Right lobe of liver (tissue), 6 donors: ENCODE measurements around the gene GPR151. TPM values are rescaled to one million over a fixed set of nuclear protein-coding genes. Genes with fewer than 3 reads are reported as not detected.

Source experiments
- ATAC-seq, 4 donors: fragments of 200-7000 bp; cut with Tn5 transposase; one replicate each; pipeline ENCODE4 v1.9.1; 2020; ENCODE audit warnings: mild to moderate bottlenecking in 4 of 4, moderate library complexity in 4 of 4
- DNase-seq, 3 donors: peaks; one replicate each; pipeline ENCODE4 v3.0.0-alpha.2; 2020
- H3K27ac ChIP-seq, 3 donors: fragments of 200-600 bp; one replicate each; pipeline ENCODE4 v1.8.0; 2022
- H3K27me3 ChIP-seq, 2 donors: fragments of 200-600 bp; one replicate each; pipeline ENCODE4 v1.8.0; 2022
- H3K36me3 ChIP-seq, 4 donors: fragments of 200-600 bp; sonication (generic) in 1 of 4; one replicate each; pipeline versions ENCODE4 v1.5.1 to v1.8.0; 2017 to 2022; ENCODE audit warnings: control low read depth in 1 of 4
- H3K4me1 ChIP-seq, 4 donors: fragments of 200-600 bp; sonication (generic) in 1 of 4; one replicate each; pipeline versions ENCODE4 v1.5.1 to v1.8.0; 2017 to 2022; ENCODE audit warnings: control low read depth in 1 of 4
- H3K4me3 ChIP-seq, 3 donors: fragments of 200-600 bp; one replicate each; pipeline ENCODE4 v1.8.0; 2022
- H3K9me3 ChIP-seq, 4 donors: fragments of 200-600 bp; sonication (generic) in 1 of 4; one replicate each; pipeline versions ENCODE4 v1.5.1 to v1.8.0; 2017 to 2022; ENCODE audit warnings: control low read depth in 1 of 4
- POLR2A ChIP-seq: fragments of 450-650 bp; IDR thresholded peaks from one replicate; pipeline ENCODE4 v1.6.1; 2017; ENCODE audit warnings: antibody characterized with exemption, mild to moderate bottlenecking
- WGBS: methylation state at CpG from one replicate; pipeline ENCODE4 v1.1.6; 2018; ENCODE audit warnings: low coverage, low lambda C conversion rate; ENCODE audit not compliant: insufficient coverage; ENCODE audit errors: missing lambda C conversion rate; 5-methylcytosine and 5-hydroxymethylcytosine counted together
- intact Hi-C, 2 donors: fragments of 100-400 bp; cut with DNase I; formaldehyde crosslinking; loops; one replicate each; pipeline versions ENCODE4 v1.11.2 to v1.14.1; 2022
- total RNA-seq, 6 experiments: library from RNA; depleted of rRNA in 2 of 6; stranded (reverse); fragments of >200 nt in 2 of 6; fragmentation: NEBNext Ultra II Directional in 3 of 6; extraction: Animal tissue kit (Norgen Biotek cat#: 25700) in 3 of 6; gene quantifications; one replicate each; pipeline versions ENCODE4 v1.1.0 to v1.2.4, GENCODE V29; 2016 to 2023
- TF ChIP-seq, protein P1 (sequence below), 4 donors: fragments of 200-600 bp in 3 of 4; fragments of 450-650 bp in 1 of 4; IDR thresholded peaks; one replicate each; pipeline versions ENCODE4 v1.5.1 to v1.8.0; 2016 to 2022; ENCODE audit warnings: antibody characterized with exemption in 4 of 4, mild to moderate bottlenecking in 2 of 4
- donor health status: DM: no; HTN: yes; CAD: no.
- donor health status: DM: no; HTN: no; CAD: no.
- donor health status: DM: no; HTN: no; CAD: no.
- donor health status: DM: no; HTN: yes; CAD: no.
- donor health status: DM: no; HTN: yes; CAD: no.

GPR151 gene
- total RNA-seq, 6 experiments from 2014 or later = not detected

- ATAC-seq (no peak), DNase-seq (no peak)
- TF ChIP-seq, protein P1, sequence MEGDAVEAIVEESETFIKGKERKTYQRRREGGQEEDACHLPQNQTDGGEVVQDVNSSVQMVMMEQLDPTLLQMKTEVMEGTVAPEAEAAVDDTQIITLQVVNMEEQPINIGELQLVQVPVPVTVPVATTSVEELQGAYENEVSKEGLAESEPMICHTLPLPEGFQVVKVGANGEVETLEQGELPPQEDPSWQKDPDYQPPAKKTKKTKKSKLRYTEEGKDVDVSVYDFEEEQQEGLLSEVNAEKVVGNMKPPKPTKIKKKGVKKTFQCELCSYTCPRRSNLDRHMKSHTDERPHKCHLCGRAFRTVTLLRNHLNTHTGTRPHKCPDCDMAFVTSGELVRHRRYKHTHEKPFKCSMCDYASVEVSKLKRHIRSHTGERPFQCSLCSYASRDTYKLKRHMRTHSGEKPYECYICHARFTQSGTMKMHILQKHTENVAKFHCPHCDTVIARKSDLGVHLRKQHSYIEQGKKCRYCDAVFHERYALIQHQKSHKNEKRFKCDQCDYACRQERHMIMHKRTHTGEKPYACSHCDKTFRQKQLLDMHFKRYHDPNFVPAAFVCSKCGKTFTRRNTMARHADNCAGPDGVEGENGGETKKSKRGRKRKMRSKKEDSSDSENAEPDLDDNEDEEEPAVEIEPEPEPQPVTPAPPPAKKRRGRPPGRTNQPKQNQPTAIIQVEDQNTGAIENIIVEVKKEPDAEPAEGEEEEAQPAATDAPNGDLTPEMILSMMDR (IDR thresholded peaks at IDR 0.05) = no peak
- no peak for TF ChIP-seq POLR2A
- Histone ChIP-seq H3K9me3 (no peaks in the 10 kb centered on the region), H3K4me1 (no peaks in the 10 kb centered on the region), H3K27me3 (no peaks in the 10 kb centered on the region), H3K4me3 (no peak overlapping the region), H3K27ac (no peak overlapping the region), H3K36me3 (peaks cover 0 to 58% (median 22%) of the 10 kb centered on the region in 4 donors)
- 86% methylated on average over 9 of the region's 9 CpGs for WGBS
- intact Hi-C loops = no loop called here
Observed at GRCh38 chr5:146510559-146511125, 5.3 kb downstream of the GPR151 start.

DNA sequence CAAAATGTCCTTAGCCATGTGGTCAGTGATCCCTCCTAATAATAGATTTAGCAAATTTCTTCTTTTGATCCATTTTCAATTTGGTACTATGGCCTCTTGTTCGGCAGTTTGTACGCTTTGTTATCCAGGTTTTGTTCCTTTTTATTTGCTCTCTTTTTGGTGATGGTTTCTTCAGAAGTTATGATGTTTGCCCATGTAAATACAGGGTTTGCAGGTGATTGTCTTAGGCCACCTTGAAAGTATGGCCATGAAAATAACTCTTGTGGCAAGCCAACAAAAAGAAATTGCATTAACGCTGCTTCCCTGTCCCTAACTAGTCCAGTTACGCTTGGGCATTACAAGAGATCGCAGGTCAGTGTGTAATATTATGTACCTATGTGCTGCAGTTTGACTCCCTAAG is 8.6 kb downstream of the GPR151 start:
- intact Hi-C loops = no loop called here
- no peak for DNase-seq
- Histone ChIP-seq H3K36me3 (peaks cover 0 to 69% (median 24%) of the 10 kb centered on the region in 4 donors), H3K9me3 (no peaks in the 10 kb centered on the region), H3K4me1 (no peaks in the 10 kb centered on the region), H3K4me3 (no peak overlapping the region), H3K27me3 (no peaks in the 10 kb centered on the region), H3K27ac (no peak overlapping the region)
- ATAC-seq = no peak
- 84% methylated on average over 5 of the region's 5 CpGs for WGBS
- TF ChIP-seq POLR2A = no peak
- TF ChIP-seq, protein P1 (IDR thresholded peaks at IDR 0.05) = no peak

DNA sequence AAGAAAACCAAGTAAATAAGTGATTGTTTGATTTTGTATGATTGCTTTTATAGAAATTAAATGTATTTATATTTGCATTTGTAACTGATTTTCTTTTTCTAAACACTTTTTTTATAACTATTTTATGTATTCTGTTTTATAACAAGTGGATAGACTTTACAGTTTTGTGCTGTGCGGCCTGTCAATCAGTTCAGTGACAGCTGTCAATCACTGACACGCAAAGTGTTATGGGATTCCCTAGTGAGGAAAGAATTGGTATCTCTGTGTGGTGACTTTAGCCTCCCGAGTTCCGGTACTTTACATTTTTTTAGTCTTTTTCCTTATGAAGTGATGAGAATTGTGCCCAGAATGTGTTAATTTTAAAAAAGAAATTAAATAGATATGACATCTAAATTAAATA is 16.3 kb downstream of the GPR151 start:
- intact Hi-C loops = no loop called here
- no peak for ATAC-seq

DNA sequence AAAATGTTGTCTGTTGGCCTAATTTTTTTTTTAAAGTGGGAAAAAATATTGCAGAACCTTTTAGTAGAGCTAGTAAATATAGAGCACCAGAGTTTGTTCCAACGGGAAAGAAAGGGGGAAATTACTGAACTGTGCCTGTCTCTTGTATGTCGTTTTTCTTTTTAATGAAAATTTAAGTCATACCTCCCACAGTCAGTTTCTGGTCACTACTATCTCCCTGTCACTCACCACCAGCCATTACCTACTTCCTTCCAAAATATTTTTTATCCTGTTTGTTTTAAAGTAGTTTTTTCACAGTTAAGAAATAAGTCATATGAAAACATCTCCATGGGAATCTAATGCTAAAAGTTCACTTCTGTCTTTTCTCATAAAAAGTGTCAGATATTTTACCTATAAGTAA is 21.3 kb downstream of the GPR151 start:
- no peak for TF ChIP-seq POLR2A
- TF ChIP-seq, protein P1 (IDR thresholded peaks at IDR 0.05) = no peak
- Histone ChIP-seq H3K9me3 (no peaks in the 10 kb centered on the region), H3K36me3 (peaks cover 0 to 4% (median 0%) of the 10 kb centered on the region in 4 donors), H3K4me1 (no peaks in the 10 kb centered on the region), H3K4me3 (no peak overlapping the region), H3K27ac (no peak overlapping the region), H3K27me3 (no peaks in the 10 kb centered on the region)
- WGBS = 57% methylated on average over 2 of the region's 2 CpGs
- intact Hi-C loops = no loop called here
- ATAC-seq (no peak), DNase-seq (no peak)

More for the DNA sequence above, 16.3 kb downstream of the GPR151 start:
- DNase-seq = no peak
- no peak overlapping the region for H3K27ac ChIP-seq
- TF ChIP-seq, protein P1 (IDR thresholded peaks at IDR 0.05) = no peak
- TF ChIP-seq POLR2A = no peak
- WGBS = 97% methylated on average over 4 of the region's 4 CpGs
- no peak overlapping the region for H3K4me3 ChIP-seq
- no peaks in the 10 kb centered on the region for H3K27me3 ChIP-seq
- no peaks in the 10 kb centered on the region for H3K4me1 ChIP-seq
- no peaks in the 10 kb centered on the region for H3K9me3 ChIP-seq
- peaks cover 0 to 12% (median 5%) of the 10 kb centered on the region in 4 donors for H3K36me3 ChIP-seq
